Thyroid gland (tissue), 4 donors: ENCODE data around the gene TXNDC2.
"Not testable (repeated sequence)": the region's sequence is repeated elsewhere in the genome, so short reads cannot be mapped to it uniquely, and the experiment has no call there.

ENCODE experiments used
- CTCF ChIP-seq, 6 experiments: fragments of 200-600 bp in 3 of 6; fragments of 450-650 bp in 3 of 6; sonication (generic) in 3 of 6; IDR thresholded peaks; one replicate each; pipeline ENCODE4 v1.5.1; 2016 to 2019; ENCODE audit warnings: antibody characterized with exemption in 6 of 6, mild to moderate bottlenecking in 2 of 6, inconsistent platforms in 1 of 6, moderate library complexity in 1 of 6
- POLR2A ChIP-seq, 2 donors: fragments of 450-650 bp; IDR thresholded peaks; one replicate each; pipeline ENCODE4 v1.6.1; 2017; ENCODE audit warnings: antibody characterized with exemption in 2 of 2, mild to moderate bottlenecking in 2 of 2, moderate library complexity in 1 of 2

DNA sequence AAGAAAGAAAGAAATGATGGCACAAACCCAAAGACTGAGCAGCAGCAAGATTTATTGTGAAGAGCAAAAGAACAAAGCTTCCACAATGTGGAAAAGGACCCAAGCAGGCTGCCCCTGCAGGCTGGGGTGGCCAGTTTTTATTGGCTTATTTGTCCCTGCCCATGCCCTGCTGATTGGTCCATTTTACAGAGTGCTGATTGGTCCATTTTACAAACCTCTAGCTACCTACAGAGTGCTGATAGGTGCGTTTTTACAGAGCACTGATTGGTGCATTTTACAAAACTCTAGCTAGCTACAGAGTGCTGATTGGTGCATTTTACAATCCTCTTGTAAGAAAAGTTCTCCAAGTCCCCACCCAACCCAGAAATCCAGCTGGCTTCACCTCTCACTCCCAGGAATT, 26.5 kb downstream of the TXNDC2 start:
- TF ChIP-seq CTCF, POLR2A (IDR thresholded peaks at IDR 0.05): not testable (repeated sequence)
